Stomach (tissue), 4 donors: ENCODE measurements around the gene CHIC2.

Experiments
- CTCF ChIP-seq, 7 experiments: fragments of 450-650 bp in 4 of 7; fragments of 200-600 bp in 3 of 7; sonication (generic) in 3 of 7; IDR thresholded peaks; one replicate each; pipeline ENCODE4 v1.5.1; 2016 to 2019; ENCODE audit warnings: antibody characterized with exemption in 7 of 7, control low read depth in 2 of 7, mild to moderate bottlenecking in 1 of 7
- EP300 ChIP-seq: sonication (generic); formaldehyde crosslinking; IDR thresholded peaks from one replicate; pipeline ENCODE4 v1.6.1; 2017; ENCODE audit warnings: antibody characterized with exemption
- POLR2A ChIP-seq, 4 donors: fragments of 450-650 bp; IDR thresholded peaks; one replicate each; pipeline ENCODE4 v1.6.1; 2016; ENCODE audit warnings: antibody characterized with exemption in 4 of 4, control low read depth in 2 of 4, mild to moderate bottlenecking in 1 of 4, moderate library complexity in 1 of 4
- POLR2AphosphoS5 ChIP-seq, 3 donors: sonication (generic); formaldehyde crosslinking; IDR thresholded peaks; one replicate each; pipeline ENCODE4 v1.6.1; 2016; ENCODE audit warnings: antibody characterized with exemption in 3 of 3

DNA sequence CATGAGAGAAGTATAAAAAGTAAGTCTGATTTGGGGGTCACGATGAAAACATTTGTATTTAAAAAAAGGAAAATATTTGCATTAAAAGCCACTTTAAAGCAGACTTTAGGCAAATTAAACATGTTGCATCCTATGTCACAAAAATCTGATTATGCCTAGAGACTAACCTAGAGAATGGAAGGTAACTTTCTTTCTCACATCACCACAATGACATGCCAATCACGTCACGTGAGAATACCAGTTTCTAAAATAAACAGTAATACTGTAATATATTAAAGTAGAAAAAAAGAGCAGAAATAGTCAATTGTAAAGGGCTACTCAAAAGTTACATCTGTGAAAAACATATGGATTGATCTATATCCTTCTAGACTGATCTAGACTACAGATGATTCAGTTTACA lies 3.3 kb downstream of the CHIC2 start:
- no peak for TF ChIP-seq CTCF (IDR thresholded peaks at IDR 0.05)
- TF ChIP-seq POLR2AphosphoS5 (IDR thresholded peaks at IDR 0.05): no peak
- no peak for TF ChIP-seq EP300
- no peak for TF ChIP-seq POLR2A (IDR thresholded peaks at IDR 0.05)
